GM23338 (cell line): ENCODE data around the gene FER. TPM values are rescaled to one million over a fixed set of nuclear protein-coding genes. Genes with fewer than 3 reads are reported as not detected.

ENCODE experiments used
- ATAC-seq: fragments of 200-7000 bp; cut with Tn5 transposase; 3 replicates; pipeline ENCODE4 v1.9.1; 2020
- DNase-seq: peaks from one replicate; pipeline ENCODE4 v3.0.0-alpha.2; 2015; ENCODE audit warnings: low spot score
- H2AFZ ChIP-seq: fragments of 200-600 bp; sonication (generic); 2 replicates; pipeline ENCODE4 v1.8.0; 2016; ENCODE audit warnings: antibody characterized with exemption, mild to moderate bottlenecking, moderate library complexity
- H3F3A ChIP-seq: fragments of 200-600 bp; sonication (generic); replicated peaks from 2 replicates; pipeline ENCODE4 v1.8.0; 2017; ENCODE audit warnings: antibody characterized with exemption, mixed run types, low read depth
- H3K27ac ChIP-seq: fragments of 200-600 bp; sonication (generic); 2 replicates; pipeline ENCODE4 v1.6.1; 2016; ENCODE audit warnings: low read depth
- H3K27me3 ChIP-seq: fragments of 200-600 bp; sonication (generic); 2 replicates; pipeline ENCODE4 v1.8.0; 2016; ENCODE audit warnings: mild to moderate bottlenecking, mixed run types, moderate library complexity; ENCODE audit not compliant: insufficient read depth
- H3K36me3 ChIP-seq: fragments of 200-600 bp; sonication (generic); 2 replicates; pipeline ENCODE4 v1.8.0; 2016; ENCODE audit warnings: mild to moderate bottlenecking; ENCODE audit not compliant: insufficient read depth
- H3K4me1 ChIP-seq: fragments of 200-600 bp; sonication (generic); 2 replicates; pipeline ENCODE4 v1.8.0; 2016; ENCODE audit warnings: mild to moderate bottlenecking, moderate library complexity; ENCODE audit not compliant: insufficient read depth
- H3K4me2 ChIP-seq: fragments of 200-600 bp; sonication (generic); 2 replicates; pipeline ENCODE4 v1.7.1; 2017; ENCODE audit warnings: mixed run types
- H3K4me3 ChIP-seq: fragments of 200-600 bp; sonication (generic); 2 replicates; pipeline ENCODE4 v1.6.1; 2016; ENCODE audit warnings: mixed run types
- H3K79me2 ChIP-seq: fragments of 200-600 bp; sonication (generic); replicated peaks from 2 replicates; pipeline ENCODE4 v1.8.0; 2017; ENCODE audit warnings: mild to moderate bottlenecking; ENCODE audit not compliant: insufficient read depth
- H3K9me2 ChIP-seq: fragments of 200-600 bp; sonication (generic); 2 replicates; pipeline ENCODE4 v1.8.0; 2017; ENCODE audit not compliant: insufficient read depth
- H4K20me1 ChIP-seq: fragments of 200-600 bp; sonication (generic); replicated peaks from 2 replicates; pipeline ENCODE4 v1.8.0; 2017; ENCODE audit warnings: mild to moderate bottlenecking; ENCODE audit not compliant: insufficient read depth
- H3K27ac Mint-ChIP-seq: 2 replicates; pipeline ENCODE4 v1.8.0; 2020; ENCODE audit warnings: inconsistent platforms, mild to moderate bottlenecking, moderate library complexity, mixed read lengths
- H3K27me3 Mint-ChIP-seq: 3 replicates; pipeline ENCODE4 v1.8.0; 2022; ENCODE audit warnings: low read depth, mild to moderate bottlenecking, moderate library complexity, mixed read lengths, inconsistent platforms; ENCODE audit not compliant: insufficient read depth, poor library complexity
- H3K36me3 Mint-ChIP-seq: 3 replicates; pipeline ENCODE4 v1.8.0; 2021; ENCODE audit warnings: low read depth, mild to moderate bottlenecking, inconsistent platforms, moderate library complexity, mixed read lengths
- H3K4me1 Mint-ChIP-seq: 3 replicates; pipeline ENCODE4 v1.8.0; 2020; ENCODE audit warnings: mild to moderate bottlenecking, inconsistent platforms, mixed read lengths
- H3K4me3 Mint-ChIP-seq: 3 replicates; pipeline ENCODE4 v1.8.0; 2021; ENCODE audit warnings: moderate library complexity, mild to moderate bottlenecking, inconsistent platforms, mixed read lengths
- H3K9me3 Mint-ChIP-seq: 3 replicates; pipeline ENCODE4 v1.8.0; 2020; ENCODE audit warnings: moderate library complexity, mild to moderate bottlenecking, inconsistent platforms, mixed read lengths
- CREB1 ChIP-seq: fragments of 250-450 bp; sonication (Bioruptor Pico); IDR thresholded peaks from 2 replicates; pipeline ENCODE4 v1.5.0; 2020; ENCODE audit warnings: low read depth, mild to moderate bottlenecking, moderate library complexity
- ETS1 ChIP-seq: IDR thresholded peaks from 2 replicates; pipeline ENCODE4 v1.6.1; 2016; ENCODE audit warnings: antibody characterized with exemption
- EZH2 ChIP-seq: fragments of 200-600 bp; sonication (generic); IDR thresholded peaks from one replicate; pipeline ENCODE4 v1.8.0; 2017; ENCODE audit warnings: antibody characterized with exemption, mild to moderate bottlenecking, low read depth; ENCODE audit not compliant: unreplicated experiment
- EZH2phosphoT487 ChIP-seq: fragments of 200-600 bp; sonication (generic); IDR thresholded peaks from one replicate; pipeline ENCODE4 v1.8.1; 2018; ENCODE audit warnings: antibody characterized with exemption; ENCODE audit not compliant: unreplicated experiment
- JUNB ChIP-seq: IDR thresholded peaks from one replicate; pipeline ENCODE4 v1.6.1; 2016; ENCODE audit warnings: antibody characterized with exemption; ENCODE audit not compliant: unreplicated experiment
- NANOG ChIP-seq: IDR thresholded peaks from 2 replicates; pipeline ENCODE4 v1.6.1; 2016; ENCODE audit warnings: antibody characterized with exemption, borderline replicate concordance
- POLR2AphosphoS5 ChIP-seq: IDR thresholded peaks from 2 replicates; pipeline ENCODE4 v1.6.1; 2016; ENCODE audit warnings: antibody characterized with exemption, low read depth
- REST ChIP-seq: IDR thresholded peaks from one replicate; pipeline ENCODE4 v1.6.1; 2018; ENCODE audit warnings: antibody characterized with exemption; ENCODE audit not compliant: unreplicated experiment
- STAT1 ChIP-seq: IDR thresholded peaks from one replicate; pipeline ENCODE4 v1.6.1; 2016; ENCODE audit warnings: antibody characterized with exemption; ENCODE audit not compliant: unreplicated experiment
- ZNF114 ChIP-seq: fragments of 250-450 bp; sonication (Bioruptor Pico); IDR thresholded peaks from 2 replicates; pipeline ENCODE4 v1.5.0; 2020; ENCODE audit warnings: mild to moderate bottlenecking, moderate library complexity
- ZNF331 ChIP-seq: fragments of 250-450 bp; sonication (Bioruptor Pico); IDR thresholded peaks from 2 replicates; pipeline ENCODE4 v1.5.0; 2020; ENCODE audit warnings: low read depth, mild to moderate bottlenecking, moderate library complexity
- polyA plus RNA-seq: library from polyadenylated mRNA; unstranded; fragments of >200 nt; fragmentation: Nextera tagmentation; extraction: Ambion mirVana; gene quantifications from 2 replicates; pipeline ENCODE4 v1.2.1, GENCODE V29; 2016
- total RNA-seq: library from RNA; depleted of rRNA; stranded (reverse); fragments of >200 nt; shearing (Covaris generic); gene quantifications from 2 replicates; pipeline ENCODE4 v1.2.3, GENCODE V29; 2014
- TF ChIP-seq, protein P1 (sequence below): fragments of 250-450 bp; sonication (Bioruptor Pico); IDR thresholded peaks from 2 replicates; pipeline ENCODE4 v1.5.0; 2020; ENCODE audit warnings: mild to moderate bottlenecking, moderate library complexity
- TF ChIP-seq, protein P2 (sequence below), 2 experiments: fragments of 200-600 bp in 1 of 2; sonication (generic) in 1 of 2; conservative IDR thresholded peaks; 2 replicates each; pipeline versions ENCODE4 v1.5.1 to v1.6.1; 2016 to 2017; ENCODE audit warnings: antibody characterized with exemption in 2 of 2, low read depth in 2 of 2, mild to moderate bottlenecking in 2 of 2, moderate library complexity in 1 of 2

Gene FER
- total and polyA plus RNA-seq, 2 experiments from 2014 or later: 17.4 to 34.8 TPM

- Histone ChIP-seq H3K27me3 (no peaks in the 10 kb centered on the region), H3K79me2 (no peaks in the 10 kb centered on the region), H3F3A (no peaks in the 10 kb centered on the region), H3K4me1 (0 out of 2 replicates have a peak, but pooled peaks cover 4% of the 10 kb centered on the region), H3K4me3 (no peak overlapping the region), H3K9me2 (no peaks in the 10 kb centered on the region), H3K36me3 (no peaks in the 10 kb centered on the region), H4K20me1 (no peaks in the 10 kb centered on the region), H3K27ac (no peak overlapping the region), H2AFZ (no peak overlapping the region), H3K4me2 (no peak overlapping the region)
- Mint-ChIP-seq H3K36me3 (no peaks in the 10 kb centered on the region), H3K4me3 (no peak overlapping the region), H3K27me3 (peaks cover 3% of the 10 kb centered on the region), H3K27ac (no peak overlapping the region), H3K4me1 (peaks cover 18% of the 10 kb centered on the region; the same call in 2 of the 3 replicates), H3K9me3 (no peaks in the 10 kb centered on the region)
- no peak for ATAC-seq
- TF ChIP-seq, protein P1, sequence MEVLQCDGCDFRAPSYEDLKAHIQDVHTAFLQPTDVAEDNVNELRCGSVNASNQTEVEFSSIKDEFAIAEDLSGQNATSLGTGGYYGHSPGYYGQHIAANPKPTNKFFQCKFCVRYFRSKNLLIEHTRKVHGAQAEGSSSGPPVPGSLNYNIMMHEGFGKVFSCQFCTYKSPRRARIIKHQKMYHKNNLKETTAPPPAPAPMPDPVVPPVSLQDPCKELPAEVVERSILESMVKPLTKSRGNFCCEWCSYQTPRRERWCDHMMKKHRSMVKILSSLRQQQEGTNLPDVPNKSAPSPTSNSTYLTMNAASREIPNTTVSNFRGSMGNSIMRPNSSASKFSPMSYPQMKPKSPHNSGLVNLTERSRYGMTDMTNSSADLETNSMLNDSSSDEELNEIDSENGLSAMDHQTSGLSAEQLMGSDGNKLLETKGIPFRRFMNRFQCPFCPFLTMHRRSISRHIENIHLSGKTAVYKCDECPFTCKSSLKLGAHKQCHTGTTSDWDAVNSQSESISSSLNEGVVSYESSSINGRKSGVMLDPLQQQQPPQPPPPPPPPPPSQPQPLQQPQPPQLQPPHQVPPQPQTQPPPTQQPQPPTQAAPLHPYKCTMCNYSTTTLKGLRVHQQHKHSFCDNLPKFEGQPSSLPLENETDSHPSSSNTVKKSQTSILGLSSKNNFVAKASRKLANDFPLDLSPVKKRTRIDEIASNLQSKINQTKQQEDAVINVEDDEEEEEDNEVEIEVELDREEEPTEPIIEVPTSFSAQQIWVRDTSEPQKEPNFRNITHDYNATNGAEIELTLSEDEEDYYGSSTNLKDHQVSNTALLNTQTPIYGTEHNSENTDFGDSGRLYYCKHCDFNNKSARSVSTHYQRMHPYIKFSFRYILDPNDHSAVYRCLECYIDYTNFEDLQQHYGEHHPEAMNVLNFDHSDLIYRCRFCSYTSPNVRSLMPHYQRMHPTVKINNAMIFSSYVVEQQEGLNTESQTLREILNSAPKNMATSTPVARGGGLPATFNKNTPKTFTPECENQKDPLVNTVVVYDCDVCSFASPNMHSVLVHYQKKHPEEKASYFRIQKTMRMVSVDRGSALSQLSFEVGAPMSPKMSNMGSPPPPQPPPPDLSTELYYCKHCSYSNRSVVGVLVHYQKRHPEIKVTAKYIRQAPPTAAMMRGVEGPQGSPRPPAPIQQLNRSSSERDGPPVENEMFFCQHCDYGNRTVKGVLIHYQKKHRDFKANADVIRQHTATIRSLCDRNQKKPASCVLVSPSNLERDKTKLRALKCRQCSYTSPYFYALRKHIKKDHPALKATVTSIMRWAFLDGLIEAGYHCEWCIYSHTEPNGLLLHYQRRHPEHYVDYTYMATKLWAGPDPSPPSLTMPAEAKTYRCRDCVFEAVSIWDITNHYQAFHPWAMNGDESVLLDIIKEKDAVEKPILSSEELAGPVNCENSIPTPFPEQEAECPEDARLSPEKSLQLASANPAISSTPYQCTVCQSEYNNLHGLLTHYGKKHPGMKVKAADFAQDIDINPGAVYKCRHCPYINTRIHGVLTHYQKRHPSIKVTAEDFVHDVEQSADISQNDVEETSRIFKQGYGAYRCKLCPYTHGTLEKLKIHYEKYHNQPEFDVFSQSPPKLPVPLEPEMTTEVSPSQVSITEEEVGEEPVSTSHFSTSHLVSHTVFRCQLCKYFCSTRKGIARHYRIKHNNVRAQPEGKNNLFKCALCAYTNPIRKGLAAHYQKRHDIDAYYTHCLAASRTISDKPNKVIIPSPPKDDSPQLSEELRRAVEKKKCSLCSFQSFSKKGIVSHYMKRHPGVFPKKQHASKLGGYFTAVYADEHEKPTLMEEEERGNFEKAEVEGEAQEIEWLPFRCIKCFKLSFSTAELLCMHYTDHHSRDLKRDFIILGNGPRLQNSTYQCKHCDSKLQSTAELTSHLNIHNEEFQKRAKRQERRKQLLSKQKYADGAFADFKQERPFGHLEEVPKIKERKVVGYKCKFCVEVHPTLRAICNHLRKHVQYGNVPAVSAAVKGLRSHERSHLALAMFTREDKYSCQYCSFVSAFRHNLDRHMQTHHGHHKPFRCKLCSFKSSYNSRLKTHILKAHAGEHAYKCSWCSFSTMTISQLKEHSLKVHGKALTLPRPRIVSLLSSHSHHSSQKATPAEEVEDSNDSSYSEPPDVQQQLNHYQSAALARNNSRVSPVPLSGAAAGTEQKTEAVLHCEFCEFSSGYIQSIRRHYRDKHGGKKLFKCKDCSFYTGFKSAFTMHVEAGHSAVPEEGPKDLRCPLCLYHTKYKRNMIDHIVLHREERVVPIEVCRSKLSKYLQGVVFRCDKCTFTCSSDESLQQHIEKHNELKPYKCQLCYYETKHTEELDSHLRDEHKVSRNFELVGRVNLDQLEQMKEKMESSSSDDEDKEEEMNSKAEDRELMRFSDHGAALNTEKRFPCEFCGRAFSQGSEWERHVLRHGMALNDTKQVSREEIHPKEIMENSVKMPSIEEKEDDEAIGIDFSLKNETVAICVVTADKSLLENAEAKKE: no peak
- TF ChIP-seq EZH2phosphoT487 (no peak), ETS1 (no peak), STAT1 (no peak), CREB1 (no peak), POLR2AphosphoS5 (no peak), EZH2 (no peak), ZNF114 (CRISPR knock-in tag) (no peak), JUNB (no peak), NANOG (no peak), ZNF331 (CRISPR knock-in tag) (no peak), REST (no peak)
- TF ChIP-seq, protein P2, sequence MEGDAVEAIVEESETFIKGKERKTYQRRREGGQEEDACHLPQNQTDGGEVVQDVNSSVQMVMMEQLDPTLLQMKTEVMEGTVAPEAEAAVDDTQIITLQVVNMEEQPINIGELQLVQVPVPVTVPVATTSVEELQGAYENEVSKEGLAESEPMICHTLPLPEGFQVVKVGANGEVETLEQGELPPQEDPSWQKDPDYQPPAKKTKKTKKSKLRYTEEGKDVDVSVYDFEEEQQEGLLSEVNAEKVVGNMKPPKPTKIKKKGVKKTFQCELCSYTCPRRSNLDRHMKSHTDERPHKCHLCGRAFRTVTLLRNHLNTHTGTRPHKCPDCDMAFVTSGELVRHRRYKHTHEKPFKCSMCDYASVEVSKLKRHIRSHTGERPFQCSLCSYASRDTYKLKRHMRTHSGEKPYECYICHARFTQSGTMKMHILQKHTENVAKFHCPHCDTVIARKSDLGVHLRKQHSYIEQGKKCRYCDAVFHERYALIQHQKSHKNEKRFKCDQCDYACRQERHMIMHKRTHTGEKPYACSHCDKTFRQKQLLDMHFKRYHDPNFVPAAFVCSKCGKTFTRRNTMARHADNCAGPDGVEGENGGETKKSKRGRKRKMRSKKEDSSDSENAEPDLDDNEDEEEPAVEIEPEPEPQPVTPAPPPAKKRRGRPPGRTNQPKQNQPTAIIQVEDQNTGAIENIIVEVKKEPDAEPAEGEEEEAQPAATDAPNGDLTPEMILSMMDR (conservative IDR thresholded peaks at IDR 0.05; ENCODE audit: low read depth in 2 of 2): no peak
- no peak for DNase-seq
Observed at GRCh38 chr5:108900668-108901067, 153.0 kb downstream of the FER start.
